ENCODE data around the gene KCNH1. TPM values are rescaled to one million over a fixed set of nuclear protein-coding genes. Genes with fewer than 3 reads are reported as not detected.
A peak's percentile ranks its signal among the peaks of the same experiment; 100 is the strongest.

The KCNH1 gene
- total RNA-seq, 1 experiment from 2014 or later, result not detected

DNA sequence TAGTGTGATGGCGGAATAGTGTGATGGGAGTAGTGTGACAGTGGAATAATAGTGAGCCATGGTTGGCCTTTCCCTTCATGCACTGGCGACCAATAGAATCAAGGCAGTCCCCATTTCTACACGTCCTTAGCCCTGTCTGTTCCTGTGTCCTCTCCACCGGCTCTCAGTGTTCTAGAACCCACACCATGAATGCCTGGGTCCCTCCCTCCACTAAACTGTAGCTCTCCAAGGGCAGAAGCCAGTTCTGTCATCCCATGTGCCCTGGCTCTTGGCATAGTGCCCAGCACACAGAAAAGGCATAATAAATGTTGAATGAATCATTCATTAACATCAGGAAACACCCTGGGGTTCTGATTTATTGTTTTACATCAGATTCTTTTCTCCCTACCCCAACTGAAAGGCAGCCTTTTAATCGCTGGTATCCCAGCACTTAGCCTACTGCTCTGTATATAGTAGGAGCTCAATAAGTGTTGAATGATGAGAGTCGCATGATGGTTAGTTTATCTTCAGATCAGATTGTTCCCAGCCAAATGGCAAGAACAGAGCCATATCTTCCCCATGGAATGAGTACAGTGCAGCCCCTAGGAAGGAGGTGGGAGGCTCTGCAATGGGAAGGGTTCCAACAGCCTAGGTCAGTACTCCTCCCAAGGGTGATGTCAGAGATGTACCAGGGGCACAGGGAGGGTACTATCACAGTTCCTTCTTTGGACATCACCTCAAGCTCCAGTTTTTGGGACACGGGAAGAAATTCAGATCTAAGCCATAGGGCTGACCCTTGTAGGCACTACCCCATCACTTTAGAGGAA lies 479.6 kb downstream of the KCNH1 start:
- no peaks in the 10 kb centered on the region for H3K4me1 ChIP-seq (ENCODE audit: control insufficient read depth in 1 of 2, insufficient read depth in 2 of 2, low read length in 2 of 2)
- peaks cover 13% of the 10 kb centered on the region; the same call in 1 of the 2 replicates for H3K27me3 ChIP-seq (ENCODE audit: insufficient read depth, low read length)
- no peaks in the 10 kb centered on the region for H3K9me2 ChIP-seq (ENCODE audit: insufficient read depth)
- TF ChIP-seq MAX (IDR thresholded peaks at IDR 0.05) (no peak), SRF (IDR thresholded peaks at IDR 0.05; ENCODE audit: low read depth) (no peak), POLR2AphosphoS5 (IDR thresholded peaks at IDR 0.05; ENCODE audit: low read depth, low read length) (no peak), ELF1 (IDR thresholded peaks at IDR 0.05; ENCODE audit: borderline replicate concordance, low read depth) (no peak), SIN3A (IDR thresholded peaks at IDR 0.05; ENCODE audit: low read depth) (no peak)
- intact Hi-C loops (cut with micrococcal nuclease), result no loop called here
- DNase-seq (ENCODE audit: low read depth, low spot score), result no peak
- no peak overlapping the region for H3K27ac ChIP-seq (ENCODE audit: low read depth, low read length)
- BruUV-seq (replicated peaks), result no TSS peak
- ChIA-PET POLR2A (no interaction called here), CTCF (no interaction called here), RAD21 (ENCODE audit: low non-redundant PET in 1 of 2, low total read pairs in 2 of 2, uncharacterized antibody in 2 of 2, unreplicated experiment in 2 of 2) (no interaction called here)
- no peaks in the 10 kb centered on the region for H4K20me1 ChIP-seq (ENCODE audit: insufficient read depth)
- H3K36me3 ChIP-seq (ENCODE audit: control insufficient read depth in 1 of 2, insufficient read depth in 2 of 2, low read length in 2 of 2), result no peaks in the 10 kb centered on the region
- no peak overlapping the region for H3K9ac ChIP-seq (ENCODE audit: low read length)
- no peaks in the 10 kb centered on the region for H3K79me2 ChIP-seq (ENCODE audit: insufficient read depth, low read length)
- no peaks in the 10 kb centered on the region; a peak in 1 of 4 replicates for H3K9me3 ChIP-seq (ENCODE audit: control insufficient read depth in 1 of 2, insufficient read depth in 1 of 2, low read depth in 1 of 2, low read length in 2 of 2)
- no peak overlapping the region for H3K4me3 ChIP-seq (replicated peaks in 1 of 2; ENCODE audit: low read depth in 1 of 2, low read length in 2 of 2)
- no peak overlapping the region for H3K4me2 ChIP-seq (ENCODE audit: low read length)
- H2AFZ ChIP-seq (ENCODE audit: low read depth, low read length, poor library complexity, severe bottlenecking), result no peak overlapping the region
- no peak for ATAC-seq

DNA sequence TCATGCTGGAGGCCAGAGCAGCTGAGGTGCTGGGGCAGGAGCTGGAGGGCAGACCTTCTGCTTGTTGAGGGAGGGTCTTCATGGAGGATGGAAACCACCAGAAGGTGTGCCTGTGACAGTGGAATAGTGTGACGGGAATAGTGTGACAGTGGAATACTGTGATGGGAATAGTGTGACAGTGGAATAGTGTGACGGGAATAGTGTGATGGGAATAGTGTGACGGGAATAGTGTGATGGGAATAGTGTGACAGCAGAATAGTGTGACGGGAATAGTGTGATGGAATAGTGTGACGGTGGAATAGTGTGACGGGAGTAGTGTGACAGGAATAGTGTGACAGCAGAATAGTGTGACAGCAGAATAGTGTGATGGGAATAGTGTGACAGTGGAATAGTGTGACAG lies 480.2 kb downstream of the KCNH1 start:
- RAD21 ChIA-PET (ENCODE audit: low non-redundant PET in 1 of 2, low total read pairs in 2 of 2, uncharacterized antibody in 2 of 2, unreplicated experiment in 2 of 2), result no interaction called here
- ATAC-seq, result no peak
- Histone ChIP-seq H3K9me2 (ENCODE audit: insufficient read depth) (no peaks in the 10 kb centered on the region), H4K20me1 (ENCODE audit: insufficient read depth) (no peaks in the 10 kb centered on the region), H3K9ac (ENCODE audit: low read length) (no peak overlapping the region), H3K4me3 (replicated peaks in 1 of 2; ENCODE audit: low read depth in 1 of 2, low read length in 2 of 2) (no peak overlapping the region), H3K9me3 (ENCODE audit: control insufficient read depth in 1 of 2, insufficient read depth in 1 of 2, low read depth in 1 of 2, low read length in 2 of 2) (no peaks in the 10 kb centered on the region; a peak in 1 of 4 replicates), H3K27ac (ENCODE audit: low read depth, low read length) (no peak overlapping the region), H3K4me2 (ENCODE audit: low read length) (no peak overlapping the region), H3K36me3 (ENCODE audit: control insufficient read depth in 1 of 2, insufficient read depth in 2 of 2, low read length in 2 of 2) (no peaks in the 10 kb centered on the region), H3K27me3 (ENCODE audit: insufficient read depth, low read length) (peaks cover 13% of the 10 kb centered on the region; the same call in 1 of the 2 replicates), H3K4me1 (ENCODE audit: control insufficient read depth in 1 of 2, insufficient read depth in 2 of 2, low read length in 2 of 2) (no peaks in the 10 kb centered on the region), H2AFZ (ENCODE audit: low read depth, low read length, poor library complexity, severe bottlenecking) (no peak overlapping the region), H3K79me2 (ENCODE audit: insufficient read depth, low read length) (no peaks in the 10 kb centered on the region)
- TF ChIP-seq POLR2AphosphoS5 (IDR thresholded peaks at IDR 0.05; ENCODE audit: low read depth, low read length) (no peak), CBX3 (IDR thresholded peaks at IDR 0.05; ENCODE audit: low read depth) (no peak), MAX (IDR thresholded peaks at IDR 0.05) (no peak), EZH2phosphoT487 (IDR thresholded peaks at IDR 0.05; ENCODE audit: borderline replicate concordance) (no peak), EGR1 (IDR thresholded peaks at IDR 0.05; ENCODE audit: low read depth) (no peak), SP1 (IDR thresholded peaks at IDR 0.05; ENCODE audit: low read depth) (no peak), POLR2A (IDR thresholded peaks at IDR 0.05; ENCODE audit: borderline replicate concordance, extremely low read depth, insufficient read depth, insufficient read length) (no peak), RAD21 (IDR thresholded peaks at IDR 0.05; ENCODE audit: low read depth) (no peak), SIN3A (IDR thresholded peaks at IDR 0.05; ENCODE audit: low read depth) (no peak), CEBPB (IDR thresholded peaks at IDR 0.05; ENCODE audit: low read depth) (no peak), SRF (IDR thresholded peaks at IDR 0.05; ENCODE audit: low read depth) (no peak)
- TF ChIP-seq, protein P1, sequence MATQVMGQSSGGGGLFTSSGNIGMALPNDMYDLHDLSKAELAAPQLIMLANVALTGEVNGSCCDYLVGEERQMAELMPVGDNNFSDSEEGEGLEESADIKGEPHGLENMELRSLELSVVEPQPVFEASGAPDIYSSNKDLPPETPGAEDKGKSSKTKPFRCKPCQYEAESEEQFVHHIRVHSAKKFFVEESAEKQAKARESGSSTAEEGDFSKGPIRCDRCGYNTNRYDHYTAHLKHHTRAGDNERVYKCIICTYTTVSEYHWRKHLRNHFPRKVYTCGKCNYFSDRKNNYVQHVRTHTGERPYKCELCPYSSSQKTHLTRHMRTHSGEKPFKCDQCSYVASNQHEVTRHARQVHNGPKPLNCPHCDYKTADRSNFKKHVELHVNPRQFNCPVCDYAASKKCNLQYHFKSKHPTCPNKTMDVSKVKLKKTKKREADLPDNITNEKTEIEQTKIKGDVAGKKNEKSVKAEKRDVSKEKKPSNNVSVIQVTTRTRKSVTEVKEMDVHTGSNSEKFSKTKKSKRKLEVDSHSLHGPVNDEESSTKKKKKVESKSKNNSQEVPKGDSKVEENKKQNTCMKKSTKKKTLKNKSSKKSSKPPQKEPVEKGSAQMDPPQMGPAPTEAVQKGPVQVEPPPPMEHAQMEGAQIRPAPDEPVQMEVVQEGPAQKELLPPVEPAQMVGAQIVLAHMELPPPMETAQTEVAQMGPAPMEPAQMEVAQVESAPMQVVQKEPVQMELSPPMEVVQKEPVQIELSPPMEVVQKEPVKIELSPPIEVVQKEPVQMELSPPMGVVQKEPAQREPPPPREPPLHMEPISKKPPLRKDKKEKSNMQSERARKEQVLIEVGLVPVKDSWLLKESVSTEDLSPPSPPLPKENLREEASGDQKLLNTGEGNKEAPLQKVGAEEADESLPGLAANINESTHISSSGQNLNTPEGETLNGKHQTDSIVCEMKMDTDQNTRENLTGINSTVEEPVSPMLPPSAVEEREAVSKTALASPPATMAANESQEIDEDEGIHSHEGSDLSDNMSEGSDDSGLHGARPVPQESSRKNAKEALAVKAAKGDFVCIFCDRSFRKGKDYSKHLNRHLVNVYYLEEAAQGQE (IDR thresholded peaks at IDR 0.05; ENCODE audit: low read depth), result no peak
- TF ChIP-seq, protein P2, sequence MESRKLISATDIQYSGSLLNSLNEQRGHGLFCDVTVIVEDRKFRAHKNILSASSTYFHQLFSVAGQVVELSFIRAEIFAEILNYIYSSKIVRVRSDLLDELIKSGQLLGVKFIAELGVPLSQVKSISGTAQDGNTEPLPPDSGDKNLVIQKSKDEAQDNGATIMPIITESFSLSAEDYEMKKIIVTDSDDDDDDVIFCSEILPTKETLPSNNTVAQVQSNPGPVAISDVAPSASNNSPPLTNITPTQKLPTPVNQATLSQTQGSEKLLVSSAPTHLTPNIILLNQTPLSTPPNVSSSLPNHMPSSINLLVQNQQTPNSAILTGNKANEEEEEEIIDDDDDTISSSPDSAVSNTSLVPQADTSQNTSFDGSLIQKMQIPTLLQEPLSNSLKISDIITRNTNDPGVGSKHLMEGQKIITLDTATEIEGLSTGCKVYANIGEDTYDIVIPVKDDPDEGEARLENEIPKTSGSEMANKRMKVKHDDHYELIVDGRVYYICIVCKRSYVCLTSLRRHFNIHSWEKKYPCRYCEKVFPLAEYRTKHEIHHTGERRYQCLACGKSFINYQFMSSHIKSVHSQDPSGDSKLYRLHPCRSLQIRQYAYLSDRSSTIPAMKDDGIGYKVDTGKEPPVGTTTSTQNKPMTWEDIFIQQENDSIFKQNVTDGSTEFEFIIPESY (IDR thresholded peaks at IDR 0.05; ENCODE audit: extremely low read depth, insufficient replicate concordance, low read length), result no peak
- intact Hi-C loops (cut with micrococcal nuclease), result no loop called here
- BruUV-seq (replicated peaks), result no TSS peak
- POLR2A ChIA-PET, result no interaction called here
- peak; percentile 7 for DNase-seq (ENCODE audit: low read depth, low spot score)
- CTCF ChIA-PET, result no interaction called here

Data from HCT116 (cell line).